HG03175 (cell line): Measurements from ENCODE around the gene PCSK7.
"Not testable (repeated sequence)": the region's sequence is repeated elsewhere in the genome, so short reads cannot be mapped to it uniquely, and the experiment has no call there.

Experiments
- ATAC-seq: cut with Tn5 transposase; IDR thresholded peaks from one replicate; pipeline ENCODE4 v1.9.1; 2021; ENCODE audit warnings: mild to moderate bottlenecking, moderate library complexity; ENCODE audit not compliant: unreplicated experiment

The PCSK7 gene, protein sequence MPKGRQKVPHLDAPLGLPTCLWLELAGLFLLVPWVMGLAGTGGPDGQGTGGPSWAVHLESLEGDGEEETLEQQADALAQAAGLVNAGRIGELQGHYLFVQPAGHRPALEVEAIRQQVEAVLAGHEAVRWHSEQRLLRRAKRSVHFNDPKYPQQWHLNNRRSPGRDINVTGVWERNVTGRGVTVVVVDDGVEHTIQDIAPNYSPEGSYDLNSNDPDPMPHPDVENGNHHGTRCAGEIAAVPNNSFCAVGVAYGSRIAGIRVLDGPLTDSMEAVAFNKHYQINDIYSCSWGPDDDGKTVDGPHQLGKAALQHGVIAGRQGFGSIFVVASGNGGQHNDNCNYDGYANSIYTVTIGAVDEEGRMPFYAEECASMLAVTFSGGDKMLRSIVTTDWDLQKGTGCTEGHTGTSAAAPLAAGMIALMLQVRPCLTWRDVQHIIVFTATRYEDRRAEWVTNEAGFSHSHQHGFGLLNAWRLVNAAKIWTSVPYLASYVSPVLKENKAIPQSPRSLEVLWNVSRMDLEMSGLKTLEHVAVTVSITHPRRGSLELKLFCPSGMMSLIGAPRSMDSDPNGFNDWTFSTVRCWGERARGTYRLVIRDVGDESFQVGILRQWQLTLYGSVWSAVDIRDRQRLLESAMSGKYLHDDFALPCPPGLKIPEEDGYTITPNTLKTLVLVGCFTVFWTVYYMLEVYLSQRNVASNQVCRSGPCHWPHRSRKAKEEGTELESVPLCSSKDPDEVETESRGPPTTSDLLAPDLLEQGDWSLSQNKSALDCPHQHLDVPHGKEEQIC

DNA sequence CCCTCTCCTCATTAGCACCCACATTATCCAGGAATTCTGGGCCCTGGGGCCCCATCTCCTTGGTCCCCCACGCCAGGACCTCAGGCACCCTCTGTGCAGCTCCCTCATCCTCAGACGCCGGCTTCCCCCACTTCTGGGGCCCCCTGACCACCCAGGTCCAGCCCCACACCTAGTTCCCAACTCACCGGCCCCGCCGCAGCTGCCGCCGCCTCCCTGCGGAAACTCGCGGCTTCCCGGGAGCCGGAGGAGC is at the start of gene PCSK7:
Gene PCSK7, minus strand, starts transcription at position 232 of the 250 bp plus-strand sequence. CDS start 2,229 bp downstream, outside the sequence.
- no peak for ATAC-seq

DNA sequence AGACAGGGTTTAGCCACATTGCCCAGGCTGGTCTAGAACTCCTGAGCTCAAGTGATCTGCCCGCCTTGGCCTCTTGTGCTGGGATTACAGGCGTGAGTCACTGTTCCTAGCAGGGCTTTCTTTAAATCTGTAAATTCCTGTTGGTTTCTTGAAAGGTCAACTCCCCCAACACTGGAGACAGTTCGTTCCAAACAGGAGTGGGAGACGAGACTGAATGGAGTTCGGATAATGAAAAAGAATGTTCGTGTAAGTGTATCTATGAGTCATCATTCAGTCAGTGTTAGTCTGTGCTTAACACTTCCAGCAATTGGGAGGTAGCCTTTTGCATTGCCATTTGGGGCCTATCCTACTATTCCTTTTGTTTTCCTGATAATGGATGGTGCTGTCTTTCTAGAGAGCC is 49.3 kb upstream of the PCSK7 start:
- ATAC-seq = no peak

DNA sequence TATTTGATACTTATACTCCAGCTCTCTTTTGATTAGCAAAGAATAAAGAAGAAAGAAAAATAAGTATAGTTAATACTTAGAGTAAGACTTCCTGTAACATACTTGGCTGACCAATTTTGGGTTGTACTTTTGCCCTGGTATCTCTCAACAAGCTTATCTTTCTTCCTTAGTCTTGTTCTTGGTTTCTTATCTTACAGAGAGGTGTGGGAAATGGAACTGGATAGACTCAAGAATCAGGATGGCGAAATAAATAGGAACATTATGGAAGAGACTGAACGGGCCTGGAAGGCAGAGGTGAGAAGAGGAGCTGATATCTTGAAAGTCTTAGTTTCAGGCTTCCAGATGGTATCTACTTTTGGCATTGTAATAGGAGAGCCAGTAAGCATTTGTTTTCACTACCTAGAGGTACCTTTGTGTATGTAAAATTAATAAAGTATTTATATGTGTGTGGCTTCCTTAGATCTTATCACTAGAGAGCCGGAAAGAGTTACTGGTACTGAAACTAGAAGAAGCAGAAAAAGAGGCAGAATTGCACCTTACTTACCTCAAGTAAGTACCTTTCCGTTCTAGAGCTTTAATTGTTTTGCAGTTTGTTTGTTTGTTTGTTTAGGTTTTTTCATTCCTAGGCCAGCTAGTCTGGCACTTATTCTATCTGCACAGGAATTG is 48.0 kb upstream of the PCSK7 start:
- no peak for ATAC-seq

DNA sequence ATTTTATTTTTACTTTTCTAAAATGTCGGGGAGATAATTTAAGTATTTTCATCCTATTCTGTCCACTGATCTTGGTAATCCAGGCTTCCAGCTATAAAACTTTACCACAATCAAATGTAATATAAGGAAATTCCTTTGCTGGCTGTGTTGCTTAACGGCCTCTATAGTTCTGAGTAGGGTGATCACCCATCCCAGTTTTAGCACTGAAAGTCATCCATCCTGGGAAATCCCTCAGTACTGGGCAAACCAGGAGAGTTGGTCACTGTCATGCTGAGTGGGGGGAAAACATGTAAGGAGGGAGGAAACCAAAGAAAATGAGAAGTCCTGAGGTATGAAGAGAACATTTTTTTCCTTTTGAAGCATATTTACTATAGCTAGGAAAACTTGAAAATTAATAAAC is 46.5 kb upstream of the PCSK7 start:
- ATAC-seq = no peak

DNA sequence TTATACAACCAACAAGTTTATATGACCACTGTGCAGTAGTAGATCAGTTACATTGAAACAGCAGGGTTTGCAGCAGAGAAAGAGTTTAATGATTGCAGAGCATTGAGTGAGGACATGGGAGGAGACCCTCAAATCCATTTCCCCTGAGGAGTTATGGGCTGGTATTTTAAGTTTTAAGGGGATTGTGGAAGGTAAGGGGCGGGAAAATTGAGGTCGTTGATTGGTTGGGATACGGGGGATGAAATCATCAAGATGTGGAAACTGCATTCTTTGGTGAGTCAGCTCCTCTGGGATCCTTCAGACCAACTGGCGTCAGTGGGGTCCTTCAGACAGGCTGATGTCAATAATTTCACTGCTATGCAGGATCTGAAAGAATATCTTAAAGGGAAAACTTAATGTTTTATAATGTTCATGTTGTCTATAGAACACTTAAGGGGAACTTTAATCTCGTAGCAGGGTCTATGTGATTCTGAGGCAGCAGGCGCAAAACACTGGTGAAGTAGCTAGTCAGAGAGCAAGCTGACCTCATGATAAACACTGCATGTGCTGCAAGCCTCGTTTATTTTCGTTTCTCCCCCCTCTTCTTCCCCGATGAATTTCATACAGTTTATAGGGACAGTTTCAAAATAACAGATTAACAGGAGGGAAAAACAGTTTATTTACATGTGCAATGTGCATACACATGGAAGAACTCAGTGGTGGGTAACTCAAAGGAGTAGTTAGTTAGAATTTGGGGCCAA is 41.8 kb upstream of the PCSK7 start:
- no peak for ATAC-seq

DNA sequence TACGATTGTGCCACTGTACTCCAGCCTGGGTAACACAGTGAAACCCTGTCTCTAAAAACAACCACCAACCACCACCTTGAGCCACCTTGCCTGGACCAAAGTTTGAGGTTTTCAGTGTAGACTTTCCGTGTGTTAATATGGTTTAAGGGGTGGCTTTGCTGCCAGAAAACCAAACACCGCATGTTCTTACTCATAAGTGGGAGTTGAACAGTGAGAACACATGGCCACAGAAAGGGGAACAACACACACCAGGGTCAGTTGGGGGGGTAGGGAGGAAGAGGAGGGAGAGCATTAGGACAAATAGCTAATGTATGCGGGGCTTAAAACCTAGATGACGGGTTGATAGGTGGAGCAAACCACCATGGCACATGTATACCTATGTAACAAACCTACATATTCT is 40.3 kb upstream of the PCSK7 start:
- ATAC-seq = not testable (repeated sequence)

DNA sequence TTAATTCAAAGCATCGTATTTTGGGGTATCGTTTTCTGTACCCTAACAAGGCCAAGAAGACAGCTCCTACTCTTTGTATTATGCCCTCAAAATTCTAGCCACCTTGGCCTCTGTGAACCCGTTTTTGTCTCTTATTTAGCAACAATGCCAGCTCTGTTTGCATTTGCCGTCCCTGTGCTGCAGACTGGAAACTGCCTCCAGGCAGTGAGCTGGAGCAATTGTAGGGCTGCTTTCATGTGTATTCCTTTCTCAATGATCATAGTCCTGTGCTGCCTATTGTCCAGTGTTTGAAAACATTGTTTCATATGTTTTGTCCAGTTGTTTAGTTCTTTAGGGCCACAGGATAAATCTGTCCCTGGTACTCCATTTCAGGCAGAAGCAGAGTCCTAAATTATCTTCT is 39.3 kb upstream of the PCSK7 start:
- ATAC-seq = no peak

DNA sequence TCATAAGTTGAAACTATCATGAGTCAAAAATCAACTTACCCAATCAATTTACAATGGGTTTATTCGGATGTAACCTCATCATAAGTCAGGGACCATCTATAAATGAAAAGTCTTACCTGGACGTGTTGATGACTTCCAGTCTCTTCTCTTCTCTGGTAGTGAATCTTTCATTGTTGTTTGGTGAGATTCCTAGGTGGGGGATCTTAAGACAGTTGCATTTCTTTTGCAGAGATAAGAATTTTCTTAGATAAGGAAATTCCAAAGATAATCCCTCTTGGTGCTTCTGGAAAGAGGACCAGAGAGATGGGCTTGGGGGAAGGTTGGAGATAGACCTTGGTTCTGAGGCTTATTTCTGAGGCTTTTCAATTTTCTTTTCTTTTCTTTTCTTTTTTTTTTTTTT is 38.0 kb upstream of the PCSK7 start:
- no peak for ATAC-seq

DNA sequence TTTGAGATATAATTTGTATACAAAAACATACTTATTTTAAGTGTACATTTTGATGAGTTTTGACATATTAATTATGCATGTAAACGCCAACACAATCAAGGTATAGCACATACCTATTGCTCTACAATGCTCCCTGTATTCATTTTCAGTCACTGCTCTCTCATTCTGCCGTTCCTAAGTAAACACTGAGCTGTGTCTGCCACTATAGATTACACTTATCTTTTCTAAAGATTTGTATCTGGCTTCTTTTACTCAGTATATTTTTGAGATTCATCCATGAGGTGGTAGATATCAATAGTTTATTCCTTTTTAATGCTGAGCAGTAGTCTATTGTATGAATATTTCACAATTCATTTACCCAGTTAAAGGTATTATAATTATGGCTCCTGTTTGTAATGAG is 33.9 kb upstream of the PCSK7 start:
- no peak for ATAC-seq

DNA sequence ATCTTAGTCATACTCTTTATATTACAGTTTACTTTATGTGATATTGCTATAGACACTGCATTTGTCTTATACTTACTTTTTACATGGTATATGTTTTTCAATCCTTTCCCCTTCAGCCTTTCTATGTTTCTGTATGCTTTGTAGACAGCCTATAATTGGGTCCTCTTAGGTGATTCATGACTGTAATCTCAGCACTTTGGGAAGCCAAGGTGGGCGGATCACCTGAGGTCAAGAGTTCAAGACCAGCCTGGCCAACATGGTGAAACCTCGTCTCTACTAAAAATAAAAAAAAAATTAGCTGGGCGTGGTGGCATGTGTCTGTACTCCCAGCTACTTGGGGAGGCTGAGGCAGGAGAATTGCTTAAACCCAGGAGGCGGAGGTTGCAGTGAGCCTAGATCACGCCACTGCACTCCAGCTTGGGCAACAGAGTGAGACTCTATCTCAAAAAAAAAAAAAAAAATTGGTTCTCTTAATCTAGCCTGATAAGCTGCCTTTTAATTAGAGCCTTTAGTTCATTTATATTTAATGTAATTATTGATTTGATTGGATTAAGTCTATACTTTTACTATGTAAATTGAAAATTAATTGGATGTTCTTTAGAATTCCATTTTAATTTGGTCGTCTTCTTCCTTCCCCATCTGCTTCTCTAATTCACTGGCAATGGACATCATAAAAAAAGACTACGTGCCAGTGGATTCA is 32.9 kb upstream of the PCSK7 start:
- ATAC-seq = not testable (repeated sequence)

DNA sequence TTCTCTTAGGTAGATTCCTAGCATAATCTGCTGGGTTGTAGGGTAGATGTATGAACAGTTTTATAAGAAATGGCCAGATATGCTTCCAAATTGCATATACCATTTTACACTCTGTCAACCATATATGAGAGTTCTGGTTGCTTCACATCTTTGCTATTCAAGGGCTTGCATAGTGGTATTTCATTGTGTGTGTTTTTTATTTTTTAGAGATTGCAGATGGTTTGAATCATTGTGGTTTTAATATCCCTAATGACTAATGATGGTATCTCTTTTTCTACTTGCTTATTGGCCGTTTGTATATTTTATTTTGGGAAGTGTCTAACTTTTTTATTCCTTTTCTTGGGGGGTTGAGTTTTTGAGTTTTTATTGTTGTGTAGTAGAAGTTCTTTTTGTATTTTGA is 27.5 kb upstream of the PCSK7 start:
- no peak for ATAC-seq

DNA sequence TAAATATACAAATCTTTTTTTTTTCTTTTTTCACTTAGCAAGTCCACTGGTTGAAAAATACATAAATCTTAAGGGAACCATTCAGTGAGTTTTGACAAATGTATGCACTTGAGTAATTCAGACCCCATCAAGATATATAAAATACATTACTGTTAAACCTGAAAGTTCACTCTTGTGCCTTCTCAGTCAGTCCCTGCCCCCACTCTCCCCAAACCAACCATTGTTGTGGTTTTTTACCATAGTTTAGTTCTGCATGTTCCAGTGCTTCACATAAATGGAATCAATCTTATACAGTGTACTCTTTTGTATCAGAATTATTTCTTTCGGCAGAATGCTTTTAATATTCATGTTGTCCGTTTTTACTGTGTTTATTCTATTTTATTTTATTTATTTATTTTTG is 26.7 kb upstream of the PCSK7 start:
- no peak for ATAC-seq

DNA sequence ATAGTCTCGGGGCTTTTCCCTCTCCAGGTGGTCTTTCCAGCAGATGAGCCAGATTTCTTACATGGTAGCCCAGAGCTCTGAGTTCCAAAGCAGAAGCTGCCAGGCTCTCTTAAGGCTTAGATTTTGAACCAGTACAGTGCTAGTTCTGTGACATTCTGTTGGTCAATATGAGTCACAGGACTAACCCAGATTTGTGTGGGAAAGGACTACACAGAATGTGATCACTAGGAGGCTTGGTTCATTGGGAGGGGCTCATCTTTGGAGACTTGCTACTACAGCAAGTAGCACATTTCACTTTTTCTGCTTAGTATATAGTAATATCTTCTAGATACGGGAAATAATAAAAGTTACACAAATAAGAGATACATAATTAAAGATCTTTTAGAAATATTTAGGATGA is 24.7 kb upstream of the PCSK7 start:
- ATAC-seq = no peak

DNA sequence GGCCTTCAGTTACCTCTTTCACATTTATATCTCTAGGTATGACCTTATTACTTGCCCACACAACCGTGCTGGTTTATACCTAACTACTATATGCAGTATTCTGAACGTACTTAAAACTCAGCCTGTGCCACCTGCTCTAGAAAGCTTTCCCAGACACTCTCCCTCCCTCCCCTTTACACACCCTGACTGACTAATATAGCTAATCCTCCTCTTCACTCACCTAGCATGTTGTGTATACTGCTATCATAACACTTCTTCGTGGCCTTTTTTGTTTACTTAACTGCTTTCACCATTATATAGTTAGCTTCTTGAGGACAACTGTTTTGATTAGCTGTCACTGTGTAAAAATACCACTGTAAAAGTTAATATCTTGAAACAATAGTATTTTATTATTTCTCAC is 24.1 kb upstream of the PCSK7 start:
- no peak for ATAC-seq

DNA sequence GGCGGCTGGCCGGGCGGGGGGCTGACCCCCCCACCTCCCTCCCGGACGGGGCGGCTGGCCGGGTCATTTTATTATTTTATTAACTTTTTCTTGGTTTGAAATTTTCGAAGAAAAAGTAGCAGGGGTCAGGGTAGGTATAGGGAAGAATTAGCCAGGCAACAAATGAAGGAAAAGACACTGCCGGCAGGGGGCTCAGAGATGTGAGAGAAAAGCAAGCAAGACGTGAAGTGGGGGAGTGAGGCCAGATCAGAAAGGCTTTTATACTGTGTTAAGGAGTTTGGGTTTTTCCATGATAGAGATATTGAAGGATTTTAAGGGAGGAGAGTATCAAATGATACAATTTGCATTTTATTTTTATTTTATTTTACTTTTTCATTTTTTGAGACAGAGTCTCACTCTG is 19.6 kb upstream of the PCSK7 start:
- no peak for ATAC-seq

DNA sequence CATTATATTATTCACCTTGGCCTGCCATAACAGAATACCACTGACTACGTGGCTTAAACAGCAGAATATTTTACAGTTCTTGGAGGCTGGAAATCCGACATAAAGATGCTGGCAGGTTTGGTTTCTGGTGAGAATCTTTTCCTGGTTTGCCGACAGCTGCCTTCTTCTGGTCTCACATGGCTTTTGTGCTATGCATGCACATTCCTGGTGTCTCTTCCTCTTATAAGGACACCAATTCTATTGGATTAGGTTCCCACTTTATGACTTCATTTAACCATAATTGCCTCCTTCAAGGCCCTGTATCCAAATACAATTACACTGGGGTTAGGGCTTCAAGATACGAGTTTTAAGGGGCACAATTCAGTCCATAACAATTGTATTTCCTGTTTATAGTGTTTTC is 17.7 kb upstream of the PCSK7 start:
- no peak for ATAC-seq

DNA sequence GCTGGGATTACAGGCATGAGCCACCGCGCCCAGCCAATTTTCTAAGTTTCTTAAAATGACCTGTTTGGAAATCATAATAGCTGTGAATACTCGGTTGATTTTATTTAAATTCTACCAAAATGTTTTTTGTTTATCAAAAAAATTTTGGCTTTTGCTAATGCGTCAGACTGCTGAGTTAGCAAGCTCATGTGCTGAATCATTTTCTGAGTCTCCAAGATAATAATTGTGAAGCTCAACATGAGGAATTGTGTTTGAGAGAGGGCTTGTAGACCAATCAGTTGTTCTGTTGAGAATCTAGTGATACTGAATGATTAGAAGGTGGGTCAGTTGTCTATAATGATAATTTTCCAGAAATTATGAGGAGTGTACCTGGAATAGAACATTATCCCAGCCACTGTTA is 16.5 kb upstream of the PCSK7 start:
- ATAC-seq = no peak

DNA sequence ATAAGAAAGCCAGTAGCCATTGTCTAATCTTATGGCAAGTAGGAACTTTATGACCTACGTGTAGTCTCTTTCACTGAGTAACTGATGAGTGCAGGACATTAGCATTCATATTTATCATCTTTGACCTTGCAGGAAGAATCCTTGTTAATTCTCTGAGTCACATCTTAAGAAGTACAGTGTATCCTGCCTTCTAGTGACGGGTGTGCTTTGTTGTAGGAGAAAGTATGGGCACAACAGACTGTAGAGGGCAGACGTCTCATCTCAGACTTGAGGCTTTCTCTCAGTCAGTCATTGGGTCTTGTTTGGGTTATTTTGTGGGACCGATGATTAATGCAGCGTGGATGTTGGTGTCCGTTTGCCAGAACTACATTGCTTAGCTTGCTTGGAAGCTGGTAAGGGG is 7.4 kb upstream of the PCSK7 start:
- ATAC-seq = no peak

DNA sequence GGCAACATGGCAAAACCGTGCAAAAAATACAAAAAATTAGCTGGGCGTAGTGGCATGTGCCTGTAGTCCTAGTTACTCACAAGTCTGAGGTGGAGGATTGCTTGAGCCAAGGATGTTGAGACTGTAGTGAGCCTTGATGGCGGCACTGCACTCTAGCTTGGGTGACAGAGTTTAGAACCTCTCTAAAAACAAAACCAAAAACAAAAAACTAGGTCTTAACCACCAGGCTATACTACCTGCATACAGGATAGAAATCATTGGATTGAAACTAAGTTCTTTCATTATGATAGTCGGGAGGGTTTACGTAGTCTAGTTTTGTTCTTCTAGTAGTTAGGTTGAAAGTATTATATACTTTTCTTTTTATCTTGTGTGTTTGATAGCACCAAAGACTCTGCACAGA is 6.3 kb upstream of the PCSK7 start:
- ATAC-seq = no peak

DNA sequence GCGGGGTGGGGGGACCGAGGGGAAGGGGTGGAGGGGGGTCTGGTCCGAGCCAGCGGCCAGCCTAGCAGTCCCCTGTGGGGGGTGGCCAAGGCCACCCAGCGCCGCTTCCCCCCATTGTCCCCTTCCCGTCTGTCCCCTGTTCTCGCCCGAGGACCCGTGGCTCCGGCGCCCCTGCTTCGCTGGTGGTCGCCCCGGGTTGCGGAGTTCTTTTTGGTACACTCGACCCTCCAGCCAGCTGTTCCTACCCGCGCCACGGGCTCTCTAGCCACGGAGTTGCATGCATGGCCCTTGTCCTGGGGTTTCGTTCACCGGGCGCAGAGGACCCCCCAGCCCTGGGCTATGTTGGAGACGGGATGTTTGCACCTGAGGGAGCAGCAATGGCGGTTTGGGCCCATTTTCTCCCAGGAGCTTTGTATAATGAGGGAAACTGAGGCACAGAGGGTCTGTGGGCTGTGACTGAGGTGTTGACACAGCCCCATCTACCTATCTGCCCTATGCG is 1.1 kb upstream of the PCSK7 start:
- ATAC-seq = no peak
